HG03066 (cell line): ENCODE data around the gene NKX2-4.
"Not testable (repeated sequence)": the region's sequence is repeated elsewhere in the genome, so short reads cannot be mapped to it uniquely, and the experiment has no call there.

Source experiments
- ATAC-seq: cut with Tn5 transposase; IDR thresholded peaks from one replicate; pipeline ENCODE4 v1.9.1; 2021; ENCODE audit warnings: low read depth; ENCODE audit not compliant: unreplicated experiment

The NKX2-4 gene

DNA sequence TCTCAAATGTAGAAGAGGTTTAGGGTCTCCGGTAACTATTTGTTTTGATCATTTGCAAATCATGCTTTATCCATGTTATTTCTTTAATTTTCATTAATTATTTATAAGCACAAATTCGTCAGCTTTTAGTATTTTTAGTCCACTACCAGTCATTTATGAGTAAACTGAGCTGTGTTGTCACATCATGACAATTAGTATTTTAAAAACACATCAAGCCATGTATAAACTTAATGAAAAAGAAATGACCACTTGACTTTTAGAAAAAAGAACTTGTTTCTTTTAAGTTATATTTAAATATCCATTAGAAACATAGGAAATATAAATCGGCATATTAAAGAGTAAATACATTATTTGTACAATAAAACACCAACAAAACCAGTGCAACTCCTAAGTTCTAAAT, 2.8 kb downstream of the NKX2-4 start:
- no peak for ATAC-seq

DNA sequence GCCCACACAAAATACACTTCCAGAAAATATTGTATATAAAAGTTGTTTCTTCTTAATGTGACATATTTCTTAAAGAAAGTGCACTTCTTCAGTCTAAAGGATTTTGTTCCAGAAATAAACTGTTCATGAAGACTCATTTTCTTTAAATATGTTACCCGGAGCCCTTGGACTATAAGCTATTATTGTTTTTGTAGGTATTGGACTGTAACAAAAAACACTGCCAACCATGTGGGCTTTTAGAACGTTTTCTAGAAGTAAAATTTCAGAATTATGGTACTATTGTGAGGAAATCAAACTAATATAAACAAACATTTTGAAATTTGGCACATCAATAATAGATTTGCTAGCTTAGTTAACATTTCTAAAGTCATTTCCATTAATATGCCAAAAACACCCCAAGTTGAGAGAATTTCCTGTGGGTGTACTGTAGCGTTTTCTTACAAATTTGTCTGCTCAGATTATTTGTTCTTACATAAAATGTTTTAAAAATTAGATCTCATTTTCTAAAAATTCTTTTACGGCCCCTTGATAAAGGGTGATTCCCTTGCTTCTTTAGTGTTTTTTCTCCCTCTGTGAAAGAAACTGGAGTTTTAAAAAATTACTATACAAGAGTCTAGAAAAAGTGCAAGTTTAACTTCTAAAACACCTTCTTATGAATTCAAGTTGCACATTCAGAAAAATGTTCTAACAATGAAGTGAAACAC, 3.4 kb downstream of the NKX2-4 start:
- no peak for ATAC-seq

DNA sequence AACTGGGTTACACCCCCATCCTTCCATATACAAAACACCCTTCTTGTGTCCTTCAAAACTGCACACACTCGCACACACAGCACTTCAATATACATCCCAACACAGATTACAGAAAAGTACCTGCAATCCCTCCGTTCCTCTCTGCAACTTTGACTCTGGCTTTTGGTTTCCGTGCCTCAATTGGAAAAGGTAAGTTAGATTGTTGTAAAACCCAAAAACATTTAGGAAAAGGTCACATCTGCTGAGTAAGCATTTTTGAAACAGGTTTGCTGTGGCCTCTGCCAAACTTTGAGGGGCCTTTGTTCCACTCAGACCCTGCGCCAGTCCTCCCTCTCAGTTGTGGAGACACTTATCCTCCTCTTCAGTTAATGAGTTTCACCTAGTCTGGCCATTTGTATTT, 4.2 kb downstream of the NKX2-4 start:
- ATAC-seq: no peak

DNA sequence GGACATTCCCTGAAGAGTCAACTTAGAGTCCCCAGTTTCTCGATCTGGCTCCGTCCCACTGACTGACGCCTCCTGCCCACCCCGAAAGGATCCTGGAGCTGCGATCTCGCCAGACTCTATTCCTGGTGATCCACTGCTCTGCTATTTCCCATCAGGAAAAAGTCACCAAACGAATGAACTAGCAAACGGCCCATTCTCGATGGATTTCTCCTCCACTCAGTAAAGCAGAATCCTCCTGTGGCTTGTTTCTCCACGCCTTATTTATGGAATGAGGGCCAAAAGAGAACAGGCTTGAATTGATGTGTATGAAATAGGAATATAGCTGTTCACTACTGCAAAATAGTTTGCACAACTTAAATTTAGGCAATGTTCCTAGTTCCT, 5.4 kb downstream of the NKX2-4 start:
- ATAC-seq: no peak

DNA sequence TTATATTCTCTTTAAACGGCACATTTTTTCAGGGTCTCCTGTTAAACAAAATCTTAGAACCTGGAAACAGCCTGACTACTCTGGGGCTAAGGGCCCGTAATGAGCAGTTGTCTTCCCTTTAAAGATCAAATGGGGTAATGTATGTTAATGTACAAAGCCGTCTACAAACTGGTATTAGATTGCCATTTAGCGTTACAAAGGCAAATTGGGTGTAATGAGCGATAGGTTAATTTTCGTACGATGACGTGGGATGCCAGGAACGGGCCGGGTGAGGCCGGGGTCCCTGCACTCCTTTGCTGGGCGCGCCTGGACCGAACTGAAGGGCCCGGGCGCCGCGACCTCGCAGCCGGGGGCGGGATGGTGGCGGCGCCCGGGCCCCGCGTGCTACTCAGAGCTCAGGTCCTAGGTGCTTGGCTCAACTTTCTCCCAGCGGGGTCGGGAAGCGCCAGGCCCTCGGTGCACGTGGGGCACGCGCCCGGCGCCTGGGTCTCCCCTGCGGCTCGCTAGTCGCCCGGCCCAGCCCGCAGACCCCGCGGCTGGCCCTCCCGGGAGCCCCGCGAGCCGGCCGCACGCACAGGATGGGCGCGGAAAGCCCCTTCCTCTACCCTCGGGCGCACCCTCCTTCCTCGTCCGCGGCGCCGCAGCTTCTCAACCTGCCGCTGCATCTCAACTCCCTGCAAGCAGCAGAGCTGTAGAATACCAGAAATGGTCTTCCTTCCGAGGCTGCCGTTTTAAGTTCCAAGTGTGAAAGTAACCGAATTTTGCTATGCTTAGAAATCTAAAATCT, 5.9 kb downstream of the NKX2-4 start:
- no peak for ATAC-seq

DNA sequence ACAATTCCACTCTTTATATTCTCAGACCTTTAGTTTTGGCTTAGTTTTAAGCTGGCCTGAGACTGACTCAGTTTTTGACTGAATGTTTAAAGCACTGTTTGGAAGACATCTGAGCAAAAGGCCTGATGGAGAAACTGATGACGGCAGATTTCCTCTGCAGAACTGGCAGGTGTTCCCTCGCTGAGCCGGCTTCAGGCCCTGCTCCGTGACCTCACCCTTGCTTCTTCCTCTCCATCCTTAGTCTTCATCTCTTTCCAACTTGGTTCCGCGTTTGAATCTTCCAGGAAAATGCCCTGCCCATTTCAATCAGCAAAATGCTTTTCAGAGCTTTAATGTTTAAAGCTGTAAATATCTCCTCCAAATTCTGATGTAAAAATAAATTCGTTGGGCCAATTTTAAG, 6.6 kb downstream of the NKX2-4 start:
- no peak for ATAC-seq

DNA sequence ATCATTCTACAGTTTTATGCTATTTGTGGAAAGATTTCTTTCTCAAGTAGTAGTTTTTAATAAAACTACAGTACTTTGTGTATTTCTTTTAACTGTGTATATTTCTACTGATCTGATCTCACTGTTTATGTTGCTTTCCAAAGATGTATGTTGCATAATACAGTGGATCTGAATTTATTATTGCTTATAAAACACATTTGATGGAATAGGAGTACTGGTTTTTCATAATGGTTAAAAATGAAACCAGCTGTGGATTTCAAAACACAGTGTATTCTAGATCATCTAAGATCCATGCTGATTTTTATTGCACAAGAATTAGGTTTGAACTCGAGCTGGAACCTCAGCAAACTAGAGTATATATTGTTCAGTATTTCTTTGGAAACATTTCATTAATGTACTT, 8.0 kb downstream of the NKX2-4 start:
- no peak for ATAC-seq

DNA sequence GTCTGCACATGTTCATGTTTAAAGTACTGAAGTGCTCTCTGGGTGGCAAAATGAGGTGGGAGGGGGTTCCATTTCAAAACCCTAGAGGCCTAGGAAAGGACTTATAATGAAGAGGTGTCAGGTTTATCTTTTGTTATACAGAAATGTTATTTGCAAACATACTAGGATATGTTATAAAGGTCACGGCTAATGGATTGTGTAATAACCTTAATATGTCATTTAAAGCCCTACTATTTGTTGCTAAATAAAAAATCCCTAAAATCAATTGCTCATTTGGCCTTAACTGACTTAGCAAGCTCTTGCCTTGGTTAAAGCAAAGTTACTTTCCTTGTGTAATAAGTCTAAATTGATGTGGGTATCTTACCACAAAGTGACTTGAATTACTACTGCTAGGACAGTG, 8.8 kb downstream of the NKX2-4 start:
- ATAC-seq: no peak

DNA sequence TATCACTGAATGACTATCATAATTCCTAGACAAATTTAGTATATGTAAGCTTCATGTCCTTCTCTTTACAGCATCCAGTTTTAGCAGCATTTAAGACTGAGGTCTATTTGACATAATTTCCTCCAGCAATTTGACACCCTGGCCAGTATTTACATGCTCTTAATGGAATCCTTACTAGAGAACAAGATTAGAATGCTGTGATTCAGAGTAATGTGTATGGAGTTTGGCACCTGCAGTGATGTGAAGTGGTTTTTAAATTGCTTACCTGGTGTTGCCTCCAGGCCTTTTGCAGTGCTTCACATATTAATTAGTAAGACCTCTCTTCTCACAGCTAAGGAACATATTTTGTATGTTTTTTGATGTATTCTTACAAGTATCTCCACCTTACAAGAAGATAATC, 9.8 kb downstream of the NKX2-4 start:
- no peak for ATAC-seq

DNA sequence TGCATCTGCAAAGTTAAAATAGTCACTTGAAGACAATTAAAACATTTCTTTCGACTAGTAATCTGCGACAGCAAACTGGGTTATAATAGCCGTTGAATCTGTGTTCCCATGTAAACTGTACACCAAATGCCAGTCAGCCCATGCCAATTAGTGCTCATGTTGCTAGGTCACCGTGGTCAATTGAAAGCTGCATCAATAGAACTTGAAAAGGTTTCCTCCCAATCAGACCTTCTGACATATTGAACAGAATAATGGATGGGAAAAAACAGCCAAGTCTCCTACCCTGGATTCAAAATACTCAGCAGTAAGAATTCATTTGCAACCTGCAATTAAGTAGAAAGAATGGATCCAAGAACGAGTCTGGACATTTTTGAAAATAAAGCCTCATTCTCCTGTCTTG, 11.2 kb downstream of the NKX2-4 start:
- ATAC-seq: no peak

DNA sequence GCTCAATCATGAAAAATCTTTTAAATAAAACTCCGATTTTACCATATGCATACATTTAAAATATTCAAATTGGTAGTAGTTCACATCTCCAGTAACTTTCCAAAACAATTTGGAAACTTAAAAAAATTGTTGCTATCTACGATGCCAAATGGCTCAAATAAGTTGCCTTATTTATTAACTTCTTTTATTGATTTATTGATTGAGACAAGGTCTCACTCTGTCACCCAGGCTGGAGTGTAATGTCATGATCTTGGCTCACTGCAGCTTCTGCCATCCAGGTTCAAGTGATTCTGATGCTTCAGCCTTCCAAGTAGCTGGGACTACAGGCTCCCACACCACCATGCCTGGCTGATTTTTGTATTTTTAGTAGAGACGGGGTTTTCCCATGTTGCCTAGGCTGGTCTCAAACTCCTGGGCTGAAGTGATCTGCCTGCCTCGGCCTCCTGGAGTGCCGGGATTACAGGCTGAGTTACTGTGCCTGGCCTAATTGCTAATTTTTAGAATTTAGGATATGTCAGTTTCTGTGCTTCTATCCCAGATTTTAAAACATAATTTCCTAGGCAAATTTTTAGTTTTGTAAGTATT, 12.9 kb downstream of the NKX2-4 start:
- no peak for ATAC-seq

DNA sequence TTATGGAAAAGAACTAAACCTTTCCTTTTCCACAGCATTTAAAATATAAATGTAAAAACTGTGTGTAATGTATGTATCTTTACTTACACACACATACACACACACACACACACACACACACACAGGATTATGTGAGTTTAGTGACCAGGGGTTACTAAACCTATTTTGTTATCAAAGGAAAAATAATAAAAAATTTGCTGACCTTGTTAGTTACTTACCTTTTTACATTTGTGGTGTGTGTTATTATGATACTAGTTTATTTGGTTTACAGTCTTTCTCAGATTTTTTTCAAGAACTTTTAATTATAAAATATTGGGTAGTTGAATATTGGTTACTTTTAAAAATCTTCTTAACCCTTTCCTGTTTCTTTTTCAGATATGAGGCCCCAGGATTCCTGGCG, 15.7 kb downstream of the NKX2-4 start:
- no peak for ATAC-seq

DNA sequence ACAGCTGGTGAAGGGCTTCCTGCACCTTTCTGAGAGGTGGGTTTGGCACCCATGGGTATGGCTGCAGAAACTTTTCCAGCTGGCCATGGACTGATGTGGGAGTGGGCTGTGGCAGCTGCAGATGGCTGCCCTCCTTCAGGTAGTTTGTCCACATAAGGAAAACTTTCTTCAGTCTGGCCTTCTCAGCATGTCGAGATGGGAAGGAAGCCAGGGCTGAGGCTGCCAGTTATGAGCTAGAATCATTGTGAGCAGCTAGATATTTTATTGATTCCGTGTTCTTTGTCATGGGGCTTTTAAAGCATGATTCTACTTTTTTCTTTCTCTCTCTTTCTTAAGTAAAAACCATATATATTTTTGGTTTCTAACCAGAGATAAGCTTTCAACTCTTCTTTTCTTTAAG, 16.6 kb downstream of the NKX2-4 start:
- ATAC-seq: no peak

DNA sequence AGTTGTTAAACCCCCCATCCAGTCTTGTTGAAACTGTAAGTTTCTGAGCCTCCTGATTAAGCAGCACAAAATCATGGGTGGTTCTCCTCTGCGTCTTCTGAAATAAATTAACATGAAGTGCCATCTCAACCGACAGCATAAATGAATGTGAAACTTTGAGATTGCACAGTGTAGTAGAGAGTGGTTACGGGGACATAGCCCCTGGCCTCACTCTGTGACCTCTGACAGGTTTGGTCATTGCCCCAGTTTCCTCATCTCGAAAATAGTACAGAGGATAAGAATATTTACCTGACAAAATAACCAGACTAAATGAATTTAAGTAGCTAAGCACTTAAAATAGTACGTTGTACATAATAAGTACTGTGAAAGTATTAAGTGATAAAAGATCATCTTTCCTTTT, 19.1 kb downstream of the NKX2-4 start:
- ATAC-seq: no peak

DNA sequence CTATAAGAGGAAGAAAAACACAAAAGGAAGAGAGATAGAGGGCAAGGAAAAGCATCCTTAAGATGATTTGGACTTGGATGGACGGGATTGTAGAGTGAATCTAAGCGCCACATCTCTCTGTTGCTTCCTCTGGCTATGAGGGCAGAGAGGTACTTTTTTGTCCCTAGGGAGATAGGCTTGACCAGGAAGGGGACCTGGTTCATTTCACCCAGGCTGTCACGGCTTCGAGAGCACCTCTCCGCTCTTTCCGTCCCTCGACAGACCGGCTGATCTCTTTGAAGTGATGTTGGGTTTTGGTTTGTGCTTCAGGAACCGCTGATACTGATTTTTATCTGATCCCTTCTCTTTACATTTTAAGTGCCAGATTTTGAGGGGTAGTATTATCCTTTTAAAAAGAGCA, 19.6 kb downstream of the NKX2-4 start:
- ATAC-seq: no peak

DNA sequence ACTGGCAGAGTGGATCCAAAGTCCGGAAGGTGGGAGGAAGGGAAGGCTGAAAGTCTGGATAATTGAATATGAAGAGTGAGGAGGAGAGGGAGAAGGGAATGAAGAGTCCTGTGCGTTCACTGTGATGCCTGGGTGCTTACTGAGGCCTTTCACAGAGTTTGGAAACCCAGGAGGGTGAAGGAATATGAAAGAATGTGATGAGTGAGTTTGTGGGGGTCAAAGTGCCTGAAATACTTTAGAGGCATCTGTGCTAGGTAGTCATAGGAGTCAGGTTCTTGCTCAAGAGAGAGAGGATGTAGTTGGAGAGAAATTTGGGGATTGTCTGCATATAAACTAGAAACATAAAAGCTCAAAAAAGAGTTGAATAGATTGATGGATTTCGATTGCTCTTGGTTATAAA, 20.7 kb downstream of the NKX2-4 start:
- ATAC-seq: no peak

DNA sequence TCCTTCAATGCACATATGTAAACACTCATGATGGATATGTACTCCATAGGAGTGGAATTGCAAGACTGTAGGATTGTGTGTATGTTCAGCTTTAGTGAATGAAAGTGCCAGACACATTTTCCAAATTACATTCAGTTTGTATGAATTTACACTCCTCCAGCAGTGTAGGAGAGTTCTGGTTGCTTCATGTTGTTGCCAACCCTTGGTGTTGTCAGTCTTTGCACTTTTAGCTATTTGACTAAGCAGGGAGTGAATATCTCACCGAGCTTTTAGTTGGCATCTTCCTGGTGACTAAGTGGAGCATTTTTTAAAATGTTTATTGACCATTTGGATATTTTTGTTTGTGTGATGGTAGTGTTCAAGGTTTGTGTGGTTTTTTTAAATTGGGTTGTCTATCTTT, 23.9 kb downstream of the NKX2-4 start:
- ATAC-seq: no peak

DNA sequence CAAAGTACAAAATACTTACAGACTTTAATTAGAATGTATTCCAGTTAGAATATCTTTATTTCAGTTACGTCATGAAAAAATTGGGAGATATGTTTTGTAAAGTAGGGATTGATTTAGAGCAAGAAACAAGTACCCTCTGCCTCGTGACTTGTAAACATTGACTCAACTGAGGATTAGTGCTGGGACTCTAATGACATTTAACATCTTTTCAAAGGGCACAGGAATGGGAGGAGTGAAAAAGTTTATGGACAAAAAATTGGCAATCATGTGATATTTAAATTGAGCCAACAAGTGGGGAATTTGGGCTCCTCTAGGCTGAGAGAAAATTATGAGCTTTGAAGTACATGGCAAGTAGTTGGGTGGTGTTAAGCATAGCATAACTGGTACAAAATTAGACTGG, 25.3 kb downstream of the NKX2-4 start:
- no peak for ATAC-seq

DNA sequence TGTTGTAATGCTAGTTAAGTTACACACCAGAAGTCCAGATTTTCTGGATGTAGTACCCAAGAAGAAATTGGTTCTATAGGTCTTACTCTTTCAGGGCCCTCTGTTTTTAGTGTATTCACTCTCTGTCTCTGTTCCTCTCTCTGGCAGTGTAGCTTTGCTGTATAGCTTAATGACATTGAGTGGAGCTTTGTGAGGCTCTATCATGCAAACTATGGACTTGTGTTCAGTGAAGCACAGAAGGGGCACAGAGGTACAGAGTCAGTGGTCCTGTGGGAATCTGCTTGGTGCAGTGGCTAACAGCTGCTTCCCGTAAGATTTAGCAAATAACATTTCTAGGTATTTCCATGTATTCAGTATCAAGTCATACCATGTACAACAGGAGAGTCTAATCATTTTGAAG, 26.1 kb downstream of the NKX2-4 start:
- ATAC-seq: no peak

DNA sequence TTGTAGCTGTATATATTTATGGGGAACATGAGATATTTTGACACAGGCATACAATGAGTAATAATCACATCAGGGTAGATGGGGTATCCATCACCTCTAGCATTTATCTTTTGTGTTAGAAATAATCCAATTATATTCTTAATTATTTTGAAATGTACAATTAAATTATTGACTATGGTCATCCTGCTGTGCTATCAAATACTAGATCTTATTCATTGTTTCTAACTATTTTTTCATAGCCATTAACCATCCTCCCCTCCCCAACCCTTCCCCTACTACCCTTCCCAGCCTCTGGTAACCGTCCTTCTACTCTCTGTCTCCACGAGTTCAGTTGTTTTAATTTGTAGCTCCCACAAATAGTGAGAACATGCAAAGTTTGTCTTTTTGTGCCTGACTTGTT, 28.5 kb downstream of the NKX2-4 start:
- ATAC-seq: no peak

DNA sequence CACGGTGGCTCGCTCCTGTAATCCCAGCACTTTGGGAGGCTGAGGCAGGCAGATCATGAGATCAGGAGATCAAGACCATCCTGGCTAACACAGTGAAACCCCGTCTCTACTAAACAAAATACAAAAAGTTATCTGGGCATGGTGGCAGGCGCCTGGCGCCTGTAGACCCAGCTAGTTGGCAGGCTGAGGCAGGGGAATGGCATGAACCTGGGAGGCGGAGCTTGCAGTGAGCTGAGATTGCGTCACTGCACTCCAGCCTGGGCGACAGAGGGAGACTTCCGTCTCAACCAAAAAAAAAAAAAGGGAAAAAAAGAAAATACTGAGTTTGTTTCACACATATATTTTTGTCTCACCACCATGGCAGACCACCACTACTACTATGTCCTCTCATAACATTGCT, 31.1 kb downstream of the NKX2-4 start:
- ATAC-seq: not testable (repeated sequence)

DNA sequence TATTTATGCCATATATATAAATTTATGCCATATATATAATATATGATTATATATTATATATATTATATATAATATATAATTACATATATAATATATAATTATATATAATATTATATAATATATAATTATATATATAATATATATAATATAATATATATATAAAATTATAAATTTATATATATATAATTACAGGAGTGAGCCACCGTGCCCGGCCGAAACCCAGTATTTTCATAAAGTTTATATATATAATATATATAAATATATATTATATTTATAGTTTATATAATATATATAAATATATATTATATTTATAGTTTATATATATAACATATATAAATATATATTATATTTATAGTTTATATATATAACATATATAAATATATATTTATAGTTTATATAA, 31.6 kb downstream of the NKX2-4 start:
- no peak for ATAC-seq
